Endothelial cell of umbilical vein (primary cell): ENCODE results near the gene IL32. TPM values are rescaled to one million over a fixed set of nuclear protein-coding genes. Genes with fewer than 3 reads are reported as not detected.

Source experiments
- BruUV-seq: library from RNA; stranded (reverse); fragments of 400-500 nt; replicated peaks from 2 replicates; lab custom pipeline; 2021; lab: Mats Ljungman, UMichigan
- CTCF ChIA-PET: fragments of 300-600, 350-600 bp; sonication (Branson Sonifier 250); formaldehyde crosslinking; loops from one replicate; lab custom pipeline; 2021; ENCODE audit warnings: antibody characterized with exemption, inconsistent platforms; lab: Charles Lee
- POLR2A ChIA-PET: fragments of 300-600, 350-600 bp; sonication (Branson Sonifier 250); formaldehyde crosslinking; loops from one replicate; lab custom pipeline; 2021; ENCODE audit warnings: antibody characterized with exemption, inconsistent platforms; lab: Charles Lee
- DNase-seq: peaks from one replicate; pipeline ENCODE4 v3.0.0-alpha.2; 2011; ENCODE audit warnings: low read depth, low spot score
- FAIRE-seq: peaks from 2 replicates; lab custom pipeline; 2011; peaks lifted over from hg19 to GRCh38; lab: Jason Lieb, UNC
- H2AFZ ChIP-seq: 2 replicates; pipeline ENCODE4 v1.6.0; 2012; ENCODE audit warnings: low read depth, low read length, control low read depth, inconsistent platforms
- H3K27ac ChIP-seq: 2 replicates; pipeline ENCODE4 v1.5.1; 2011; ENCODE audit warnings: low read depth, mild to moderate bottlenecking, control low read depth, low read length, moderate library complexity; ENCODE audit not compliant: insufficient read depth
- H3K27me3 ChIP-seq, 2 experiments: 2 replicates each; pipeline versions ENCODE4 v1.6.0 to v1.6.1; 2011; ENCODE audit warnings: low read length in 2 of 2, mixed read lengths in 1 of 2; ENCODE audit not compliant: control insufficient read depth in 2 of 2, insufficient read depth in 2 of 2
- H3K36me3 ChIP-seq, 2 experiments: 2 replicates in 1 of 2; 3 replicates in 1 of 2; pipeline ENCODE4 v1.5.1; 2011; ENCODE audit warnings: low read length in 2 of 2, mild to moderate bottlenecking in 1 of 2, moderate library complexity in 1 of 2; ENCODE audit not compliant: control insufficient read depth in 2 of 2, insufficient read depth in 2 of 2; ENCODE audit errors: extremely low read depth in 1 of 2
- H3K4me1 ChIP-seq: 3 replicates; pipeline ENCODE4 v1.5.1; 2011; ENCODE audit warnings: mild to moderate bottlenecking, low read length; ENCODE audit not compliant: control insufficient read depth, insufficient read depth; ENCODE audit errors: extremely low read depth
- H3K4me2 ChIP-seq: 2 replicates; pipeline ENCODE4 v1.6.1; 2011; ENCODE audit warnings: low read length, control low read depth, mixed read lengths; ENCODE audit not compliant: insufficient read depth
- H3K4me3 ChIP-seq, 3 experiments: fragments of 200-600 bp in 1 of 3; sonication (generic), shearing (Covaris generic) in 1 of 3; replicated peaks in 1 of 3; 2 replicates each; pipeline ENCODE4 v1.5.1; 2011 to 2016; ENCODE audit warnings: control low read depth in 3 of 3, low read length in 3 of 3, mild to moderate bottlenecking in 2 of 3, inconsistent platforms in 1 of 3, low read depth in 1 of 3, moderate library complexity in 1 of 3; ENCODE audit not compliant: insufficient read depth in 1 of 3
- H3K79me2 ChIP-seq: 2 replicates; pipeline ENCODE4 v1.6.0; 2012; ENCODE audit warnings: low read length, inconsistent platforms; ENCODE audit not compliant: control insufficient read depth, insufficient read depth
- H3K9ac ChIP-seq: replicated peaks from 2 replicates; pipeline ENCODE3; 2011; ENCODE audit warnings: low read length, control low read depth; ENCODE audit not compliant: insufficient read depth; ENCODE audit errors: extremely low read depth
- H3K9me1 ChIP-seq: replicated peaks from 3 replicates; pipeline ENCODE4 v1.6.0; 2011; ENCODE audit warnings: mild to moderate bottlenecking, low read length; ENCODE audit not compliant: control insufficient read depth, insufficient read depth; ENCODE audit errors: extremely low read depth
- H3K9me3 ChIP-seq: replicated peaks from 2 replicates; pipeline ENCODE4 v1.5.1; 2012; ENCODE audit warnings: low read length, inconsistent platforms; ENCODE audit not compliant: control insufficient read depth, insufficient read depth
- H4K20me1 ChIP-seq: replicated peaks from 2 replicates; pipeline ENCODE3; 2011; ENCODE audit warnings: mild to moderate bottlenecking, low read length; ENCODE audit not compliant: control insufficient read depth, insufficient read depth; ENCODE audit errors: extremely low read depth
- EZH2 ChIP-seq: IDR thresholded peaks from 2 replicates; pipeline ENCODE4 v1.6.1; 2012; ENCODE audit warnings: borderline replicate concordance, low read depth, mild to moderate bottlenecking, moderate library complexity, low read length, inconsistent platforms; ENCODE audit not compliant: severe bottlenecking
- FOS ChIP-seq: IDR thresholded peaks from 2 replicates; pipeline ENCODE4 v1.6.1; 2011; ENCODE audit warnings: mild to moderate bottlenecking, low read length, moderate library complexity, borderline replicate concordance; ENCODE audit not compliant: insufficient read depth
- GATA2 ChIP-seq: IDR thresholded peaks from 2 replicates; pipeline ENCODE4 v1.7.0; 2011; ENCODE audit warnings: low read depth, mild to moderate bottlenecking, moderate library complexity, mixed read lengths, low read length; ENCODE audit not compliant: insufficient read length, insufficient read depth
- JUN ChIP-seq: IDR thresholded peaks from 2 replicates; pipeline ENCODE4 v1.6.1; 2011; ENCODE audit warnings: borderline replicate concordance, low read depth; ENCODE audit not compliant: insufficient read length, insufficient read depth
- MYC ChIP-seq: IDR thresholded peaks from one replicate; pipeline ENCODE4 v1.6.1; 2011; ENCODE audit warnings: mild to moderate bottlenecking, low read depth, low read length
- POLR2A ChIP-seq: IDR thresholded peaks from 2 replicates; pipeline ENCODE4 v1.6.1; 2012; ENCODE audit warnings: low read depth, mild to moderate bottlenecking, control low read depth, low read length
- POLR2AphosphoS5 ChIP-seq: IDR thresholded peaks from 2 replicates; pipeline ENCODE4 v1.6.1; 2012; ENCODE audit warnings: low read depth, mild to moderate bottlenecking, control low read depth, low read length, moderate library complexity; ENCODE audit not compliant: insufficient read depth
- dilution Hi-C: fragments of 300-500 bp; cut with MboI; formaldehyde crosslinking; loops from one replicate; pipeline ENCODE4 v1.15.0; 2019; ENCODE audit warnings: low sequenced_read_pairs; ENCODE audit not compliant: extremely low pct_ligation_motif_present
- intact Hi-C: fragments of 100-400 bp; cut with micrococcal nuclease; formaldehyde crosslinking; loops from one replicate; pipeline ENCODE4 v1.10.0; 2022
- polyA plus RNA-seq, 4 experiments: library from polyadenylated mRNA; depleted of rRNA in 3 of 4; stranded (reverse) in 3 of 4; unstranded in 1 of 4; fragments of >200 nt; gene quantifications; 2 replicates each; pipeline versions ENCODE4 v1.2.1 to v1.2.3, GENCODE V29; 2011 to 2012; ENCODE audit warnings: missing spikeins in 1 of 4
- total RNA-seq: library from RNA; stranded (reverse); gene quantifications from 2 replicates; pipeline ENCODE4 v1.2.3, GENCODE V29; 2021
- TF ChIP-seq, protein P1 (sequence below), 2 donors: IDR thresholded peaks; 1 replicate in 1 of 2; 2 replicates in 1 of 2; pipeline ENCODE4 v1.5.1; 2011; ENCODE audit warnings: low read length in 2 of 2, mild to moderate bottlenecking in 2 of 2, moderate library complexity in 2 of 2, control low read depth in 1 of 2, inconsistent platforms in 1 of 2, low read depth in 1 of 2; ENCODE audit not compliant: insufficient read depth in 1 of 2; ENCODE audit errors: extremely low read depth in 1 of 2
- TF ChIP-seq, protein P2 (sequence below): IDR thresholded peaks from 2 replicates; pipeline ENCODE4 v1.6.1; 2011; ENCODE audit not compliant: insufficient read depth, insufficient read length

IL32 gene
- total and polyA plus RNA-seq, 2 donors (not counting 3 experiments of a cell fraction or from before 2014, with no cell fraction given), result 55.7 to 336 TPM

DNA sequence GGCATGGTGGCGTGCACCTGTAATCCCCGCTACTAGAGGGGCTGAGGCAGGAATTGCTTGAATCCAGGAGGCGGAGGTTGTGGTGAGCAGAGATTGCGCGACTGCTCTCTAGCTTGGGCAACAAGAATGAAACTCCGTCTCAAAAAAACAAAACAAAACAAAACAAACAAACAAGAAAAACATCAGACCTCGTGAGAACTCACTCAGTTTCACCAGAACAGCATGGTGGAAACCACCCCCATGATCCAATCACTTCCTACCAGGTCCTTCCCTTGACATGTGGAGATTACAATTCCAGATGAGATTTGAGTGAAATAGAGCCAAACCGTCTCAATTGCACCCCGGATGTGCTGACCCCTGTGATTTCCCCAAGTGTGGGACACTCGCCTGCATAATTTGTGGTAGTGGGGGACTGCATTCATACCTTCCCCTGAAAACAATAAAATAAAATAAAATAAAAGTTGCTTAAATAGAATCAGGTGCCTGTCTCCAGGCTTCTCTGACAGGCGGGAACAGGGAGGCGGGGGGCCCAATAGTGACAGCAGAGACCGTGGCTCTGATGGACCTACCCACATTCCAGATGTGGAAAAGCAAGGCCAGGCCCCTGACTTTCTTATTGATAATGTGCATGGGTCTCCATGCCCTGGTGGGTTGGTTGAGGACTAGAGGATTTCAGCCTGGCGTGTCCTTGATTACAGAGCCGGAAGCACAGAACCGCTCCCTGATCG lies 20.6 kb downstream of the IL32 start:
- ChIA-PET CTCF (interaction anchor here (2.4 to 5.1 kb wide), 2 partner anchors 27 to 44 kb away, joined by 16 to 29 read pairs; no protein-coding TSS in a partner anchor), POLR2A (no interaction called here)
- dilution Hi-C loops (no loop called here), intact Hi-C loops (loop anchor here (2.0 kb wide), 1 partner anchor 39 kb away; no protein-coding TSS in a partner anchor)
- Histone ChIP-seq H3K27ac (peak overlapping the region; percentile 73), H3K9ac (peak overlapping the region; percentile 42), H2AFZ (peak overlapping the region; percentile 5), H4K20me1 (no peaks in the 10 kb centered on the region), H3K9me3 (no peaks in the 10 kb centered on the region), H3K4me2 (peak overlapping the region; percentile 23), H3K36me3 (no peaks in the 10 kb centered on the region), H3K4me3 (no peak overlapping the region), H3K27me3 (no peaks in the 10 kb centered on the region), H3K79me2 (no peaks in the 10 kb centered on the region), H3K9me1 (no peaks in the 10 kb centered on the region), H3K4me1 (peaks cover 25% of the 10 kb centered on the region)
- BruUV-seq, result TSS peak; percentile 48
- DNase-seq (no peak), FAIRE-seq (no peak)
- TF ChIP-seq POLR2A (no peak), POLR2AphosphoS5 (no peak), EZH2 (no peak), GATA2 (no peak), MYC (no peak), JUN (no peak), FOS (no peak)
- TF ChIP-seq, protein P1, sequence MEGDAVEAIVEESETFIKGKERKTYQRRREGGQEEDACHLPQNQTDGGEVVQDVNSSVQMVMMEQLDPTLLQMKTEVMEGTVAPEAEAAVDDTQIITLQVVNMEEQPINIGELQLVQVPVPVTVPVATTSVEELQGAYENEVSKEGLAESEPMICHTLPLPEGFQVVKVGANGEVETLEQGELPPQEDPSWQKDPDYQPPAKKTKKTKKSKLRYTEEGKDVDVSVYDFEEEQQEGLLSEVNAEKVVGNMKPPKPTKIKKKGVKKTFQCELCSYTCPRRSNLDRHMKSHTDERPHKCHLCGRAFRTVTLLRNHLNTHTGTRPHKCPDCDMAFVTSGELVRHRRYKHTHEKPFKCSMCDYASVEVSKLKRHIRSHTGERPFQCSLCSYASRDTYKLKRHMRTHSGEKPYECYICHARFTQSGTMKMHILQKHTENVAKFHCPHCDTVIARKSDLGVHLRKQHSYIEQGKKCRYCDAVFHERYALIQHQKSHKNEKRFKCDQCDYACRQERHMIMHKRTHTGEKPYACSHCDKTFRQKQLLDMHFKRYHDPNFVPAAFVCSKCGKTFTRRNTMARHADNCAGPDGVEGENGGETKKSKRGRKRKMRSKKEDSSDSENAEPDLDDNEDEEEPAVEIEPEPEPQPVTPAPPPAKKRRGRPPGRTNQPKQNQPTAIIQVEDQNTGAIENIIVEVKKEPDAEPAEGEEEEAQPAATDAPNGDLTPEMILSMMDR (IDR thresholded peaks at IDR 0.05; ENCODE audit: extremely low read depth in 1 of 2, insufficient read depth in 1 of 2, low read depth in 1 of 2, low read length in 2 of 2), result no peak
- TF ChIP-seq, protein P2, sequence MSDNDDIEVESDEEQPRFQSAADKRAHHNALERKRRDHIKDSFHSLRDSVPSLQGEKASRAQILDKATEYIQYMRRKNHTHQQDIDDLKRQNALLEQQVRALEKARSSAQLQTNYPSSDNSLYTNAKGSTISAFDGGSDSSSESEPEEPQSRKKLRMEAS, result no peak
